ENCODE results near the gene STX7.

The STX7 gene

DNA sequence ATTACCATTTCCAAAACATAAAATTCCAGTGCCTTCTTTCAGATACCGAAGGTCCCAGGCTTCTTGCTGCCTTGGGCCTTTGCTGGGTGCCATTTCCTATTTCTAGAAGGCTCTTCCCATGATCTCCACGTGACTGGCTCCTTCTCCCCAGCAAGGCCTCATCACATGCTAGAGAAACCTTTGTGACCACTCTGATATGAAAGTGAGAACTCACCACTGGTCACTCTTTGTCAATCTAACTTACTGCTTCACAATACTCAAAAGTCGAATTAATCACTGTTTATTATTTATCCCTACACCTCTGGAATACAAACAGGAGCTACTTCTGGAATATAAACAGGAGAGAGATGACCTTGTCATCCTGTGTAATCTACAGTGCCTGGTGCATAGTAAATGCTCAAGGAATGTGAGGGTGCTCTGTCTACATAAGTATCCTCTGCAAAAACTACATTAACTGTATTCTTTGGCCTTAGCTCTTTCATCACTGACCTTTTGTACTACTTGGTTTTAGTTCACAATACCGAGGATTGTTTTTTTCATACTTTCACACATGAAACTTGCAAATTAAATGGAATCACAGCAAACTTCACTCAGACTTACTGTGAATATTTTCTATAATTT lies 1.6 kb downstream of the STX7 start:
- Histone ChIP-seq H4K20me1 (peaks cover 15% of the 10 kb centered on the region), H3K36me3 (peaks cover 16% of the 10 kb centered on the region), H3K27ac (no peak overlapping the region), H3K9ac (0 out of 2 replicates have a peak overlapping the region, but pooled peaks have one; percentile 42), H3K4me2 (peak overlapping the region; percentile 82), H3K9me3 (no peaks in the 10 kb centered on the region), H3K4me3 (peak overlapping the region; percentile 78; the same call in 1 of the 2 replicates), H3K27me3 (no peaks in the 10 kb centered on the region), H3K4me1 (peaks cover 29% of the 10 kb centered on the region)
- TF ChIP-seq Cebpa-rat (IDR thresholded peaks at IDR 0.05) = no peak

- Histone ChIP-seq H3K9ac (no peak overlapping the region), H3K9me3 (no peaks in the 10 kb centered on the region), H3K4me1 (peaks cover 19% of the 10 kb centered on the region), H4K20me1 (peaks cover 46% of the 10 kb centered on the region), H3K4me3 (no peak overlapping the region), H3K36me3 (peaks cover 29% of the 10 kb centered on the region), H3K4me2 (no peak overlapping the region), H3K27me3 (no peaks in the 10 kb centered on the region), H3K27ac (no peak overlapping the region)
- TF ChIP-seq Cebpa-rat (IDR thresholded peaks at IDR 0.05) = no peak
Observed at GRCh38 chr6:132506869-132507808, 5.8 kb downstream of the STX7 start.

DNA sequence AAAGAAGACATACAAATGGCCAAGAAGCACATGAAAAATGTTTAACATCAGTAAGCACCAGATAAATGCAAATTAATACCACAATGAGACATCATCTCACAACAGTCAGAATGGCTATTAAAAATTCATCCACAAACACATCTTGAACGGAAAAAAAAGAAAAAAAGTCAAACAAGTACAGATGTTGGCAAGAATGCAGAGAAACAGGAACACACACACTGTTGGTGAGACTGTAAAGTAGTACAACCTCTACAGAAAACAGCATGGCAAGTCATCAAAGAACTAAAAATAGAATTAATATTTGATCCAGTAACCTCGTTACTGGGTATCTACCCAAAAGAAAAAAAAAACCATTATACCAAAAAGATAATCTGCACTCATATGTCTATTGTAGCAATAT lies 6.5 kb downstream of the STX7 start:
- peaks cover 45% of the 10 kb centered on the region for H4K20me1 ChIP-seq
- no peak for TF ChIP-seq Cebpa-rat (IDR thresholded peaks at IDR 0.05)
- no peak overlapping the region for H3K4me2 ChIP-seq

GRCh38 chr6:132505158-132505557 lies 7.8 kb downstream of the STX7 start:
- Histone ChIP-seq H3K36me3 (peaks cover 47% of the 10 kb centered on the region), H3K4me2 (no peak overlapping the region), H3K4me1 (no peaks in the 10 kb centered on the region), H3K9ac (no peak overlapping the region), H3K27me3 (no peaks in the 10 kb centered on the region), H3K9me3 (no peaks in the 10 kb centered on the region), H4K20me1 (peaks cover 32% of the 10 kb centered on the region), H3K4me3 (no peak overlapping the region), H3K27ac (no peak overlapping the region)
- no peak for TF ChIP-seq Cebpa-rat (IDR thresholded peaks at IDR 0.05)

More for the DNA sequence above, 6.5 kb downstream of the STX7 start:
- Histone ChIP-seq H3K27me3 (no peaks in the 10 kb centered on the region), H3K9ac (no peak overlapping the region), H3K9me3 (no peaks in the 10 kb centered on the region), H3K4me3 (no peak overlapping the region), H3K4me1 (peaks cover 12% of the 10 kb centered on the region), H3K36me3 (peaks cover 36% of the 10 kb centered on the region), H3K27ac (no peak overlapping the region)

GRCh38 chr6:132504757-132505156 lies 8.2 kb downstream of the STX7 start:
- H3K27me3 ChIP-seq = no peaks in the 10 kb centered on the region
- no peaks in the 10 kb centered on the region for H3K9me3 ChIP-seq
- peaks cover 31% of the 10 kb centered on the region for H4K20me1 ChIP-seq
- H3K4me1 ChIP-seq = no peaks in the 10 kb centered on the region
- H3K4me3 ChIP-seq = no peak overlapping the region
- TF ChIP-seq Cebpa-rat (IDR thresholded peaks at IDR 0.05) = no peak
- H3K27ac ChIP-seq = no peak overlapping the region
- no peak overlapping the region for H3K9ac ChIP-seq
- peaks cover 51% of the 10 kb centered on the region for H3K36me3 ChIP-seq
- no peak overlapping the region for H3K4me2 ChIP-seq

DNA sequence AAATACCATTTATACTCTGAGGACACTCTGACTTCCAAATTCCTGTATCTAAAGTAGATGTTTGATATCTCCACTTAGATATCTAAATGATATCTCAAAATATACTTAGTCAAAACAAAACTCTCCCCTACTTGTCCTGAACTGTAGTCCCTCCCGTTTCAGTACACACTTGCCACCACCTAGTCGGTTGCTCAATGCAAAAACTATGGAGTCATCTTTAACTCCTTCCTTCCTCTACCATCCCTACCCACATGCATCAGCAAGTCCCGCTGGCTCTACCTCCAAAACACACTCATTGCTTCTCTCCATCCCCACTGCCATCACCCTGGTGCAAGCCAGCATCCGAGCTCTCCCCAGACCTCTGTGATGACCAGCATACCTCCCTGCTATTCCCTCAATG lies 13.2 kb downstream of the STX7 start:
- TF ChIP-seq Cebpa-rat (IDR thresholded peaks at IDR 0.05) = no peak
- no peak overlapping the region for H3K9ac ChIP-seq
- peaks cover 20% of the 10 kb centered on the region for H3K4me1 ChIP-seq
- H4K20me1 ChIP-seq = peaks cover 23% of the 10 kb centered on the region
- H3K36me3 ChIP-seq = peaks cover 55% of the 10 kb centered on the region
- no peak overlapping the region for H3K27ac ChIP-seq
- no peak overlapping the region for H3K4me2 ChIP-seq
- no peak overlapping the region for H3K4me3 ChIP-seq
- no peaks in the 10 kb centered on the region for H3K9me3 ChIP-seq
- no peaks in the 10 kb centered on the region for H3K27me3 ChIP-seq

- no peak for TF ChIP-seq Cebpa-rat (IDR thresholded peaks at IDR 0.05)
- Histone ChIP-seq H3K9ac (no peak overlapping the region), H3K9me3 (peaks cover 3% of the 10 kb centered on the region), H4K20me1 (peaks cover 12% of the 10 kb centered on the region; the same call in 1 of the 2 replicates), H3K36me3 (peaks cover 58% of the 10 kb centered on the region), H3K27me3 (no peaks in the 10 kb centered on the region), H3K4me1 (peaks cover 26% of the 10 kb centered on the region), H3K4me3 (no peak overlapping the region), H3K4me2 (no peak overlapping the region), H3K27ac (no peak overlapping the region)
Observed at GRCh38 chr6:132498638-132499037, 14.3 kb downstream of the STX7 start.

DNA sequence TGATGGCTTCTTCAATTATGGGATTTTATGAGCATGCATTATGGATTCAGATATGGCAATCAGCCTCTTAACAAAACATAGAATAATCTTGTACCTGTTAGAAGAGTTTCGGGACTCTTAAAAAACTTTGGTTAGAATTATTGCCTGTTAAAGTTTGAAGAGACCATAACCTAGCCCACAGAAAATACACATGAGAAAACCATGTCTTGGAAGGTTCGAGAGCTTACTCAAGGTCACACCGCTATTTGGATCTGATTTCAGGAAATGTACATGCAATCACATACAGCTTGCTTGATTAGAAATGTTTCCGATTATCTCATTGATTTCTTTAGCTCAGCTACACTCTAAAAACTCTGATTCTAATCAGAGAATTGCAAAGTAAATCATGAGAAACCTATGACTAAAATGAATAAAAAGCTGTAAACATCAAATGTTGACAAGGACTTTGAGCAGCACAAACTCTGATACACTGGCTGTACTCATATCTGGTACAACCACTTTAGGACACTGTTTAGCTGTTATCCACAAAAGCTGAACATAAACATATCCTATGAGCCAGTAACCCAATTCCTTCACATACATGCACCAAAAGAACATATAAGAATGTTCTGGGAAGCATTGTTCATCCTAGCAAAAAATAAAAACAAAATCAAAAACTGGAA lies 16.3 kb downstream of the STX7 start:
- peak overlapping the region; percentile 60 for H3K4me2 ChIP-seq
- H4K20me1 ChIP-seq = peaks cover 12% of the 10 kb centered on the region
- no peak overlapping the region for H3K9ac ChIP-seq
- peaks cover 26% of the 10 kb centered on the region for H3K4me1 ChIP-seq
- H3K9me3 ChIP-seq = peaks cover 10% of the 10 kb centered on the region
- no peak for TF ChIP-seq Cebpa-rat (IDR thresholded peaks at IDR 0.05)
- H3K27me3 ChIP-seq = no peaks in the 10 kb centered on the region
- H3K4me3 ChIP-seq = no peak overlapping the region
- H3K36me3 ChIP-seq = peaks cover 51% of the 10 kb centered on the region
- H3K27ac ChIP-seq = no peak overlapping the region

DNA sequence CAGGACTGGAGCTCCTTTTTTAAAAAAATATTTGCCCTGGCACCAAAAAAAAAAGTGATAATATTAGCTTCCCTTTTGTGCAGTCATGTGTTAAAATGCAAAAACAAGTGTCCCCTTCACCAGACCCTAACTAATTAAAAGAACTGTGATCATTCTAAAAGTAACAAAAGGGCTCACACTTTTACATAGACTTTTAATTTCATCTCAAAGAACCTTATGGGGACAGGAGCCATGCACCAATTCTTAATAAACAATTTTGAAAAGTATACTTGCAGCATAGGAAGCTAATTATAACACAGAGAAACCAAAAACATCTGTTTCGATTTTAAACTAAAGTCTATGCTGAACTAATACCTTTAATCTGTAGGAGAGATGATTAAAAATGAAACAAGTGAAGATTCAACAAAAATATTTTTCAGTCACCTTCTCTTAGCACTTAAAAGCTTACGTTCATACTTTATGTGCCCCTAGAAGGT lies 17.3 kb downstream of the STX7 start:
- Histone ChIP-seq H3K4me3 (peak overlapping the region; percentile 2; the same call in 1 of the 2 replicates), H3K27me3 (no peaks in the 10 kb centered on the region), H3K36me3 (peaks cover 42% of the 10 kb centered on the region), H3K27ac (peak overlapping the region; percentile 45), H3K4me1 (peaks cover 30% of the 10 kb centered on the region), H3K4me2 (peak overlapping the region; percentile 60), H4K20me1 (peaks cover 22% of the 10 kb centered on the region), H3K9me3 (peaks cover 10% of the 10 kb centered on the region), H3K9ac (no peak overlapping the region)
- TF ChIP-seq Cebpa-rat (IDR thresholded peaks at IDR 0.05) = no peak

All from BLaER1 (cell line).